ENCODE measurements around the gene WDR47. TPM values are rescaled to one million over a fixed set of nuclear protein-coding genes. Genes with fewer than 3 reads are reported as not detected.
"Not testable (repeated sequence)": the region's sequence is repeated elsewhere in the genome, so short reads cannot be mapped to it uniquely, and the experiment has no call there.

The WDR47 gene
- polyA plus RNA-seq, 4 donors, result 2.7 to 5.0 (median 4.4) TPM

GRCh38 chr1:108953452-108953851 lies 88.5 kb downstream of the WDR47 start:
- H3K4me1 ChIP-seq (ENCODE audit: control insufficient read depth in 3 of 3, insufficient read depth in 2 of 3, low read depth in 1 of 3, low read length in 2 of 3), result no peaks in the 10 kb centered on the region
- no peak overlapping the region for H3K27ac ChIP-seq (ENCODE audit: low read depth in 1 of 3, low read length in 2 of 3)
- H3K4me3 ChIP-seq (ENCODE audit: low read depth in 1 of 3, low read length in 3 of 3), result no peak overlapping the region
- H3K9me3 ChIP-seq (ENCODE audit: control insufficient read depth in 2 of 2, insufficient read depth in 1 of 2, low read depth in 1 of 2, low read length in 1 of 2), result no peaks in the 10 kb centered on the region
- no peaks in the 10 kb centered on the region for H3K27me3 ChIP-seq (ENCODE audit: control insufficient read depth in 3 of 3, insufficient read depth in 3 of 3, low read length in 3 of 3)
- peaks cover 0 to 18% (median 2%) of the 10 kb centered on the region in 3 donors for H3K36me3 ChIP-seq (ENCODE audit: control insufficient read depth in 3 of 3, insufficient read depth in 2 of 3, low read depth in 1 of 3, low read length in 3 of 3)
- 85 to 94% (median 86%) methylated on average over 6 of the region's 6 CpGs for WGBS, 3 donors
- no peak for FAIRE-seq
- DNase-seq, result no peak

- no peak overlapping the region for H3K27ac ChIP-seq (ENCODE audit: low read depth in 1 of 3, low read length in 2 of 3)
- no peak for FAIRE-seq
- no peak for DNase-seq
- H3K4me3 ChIP-seq (ENCODE audit: low read depth in 1 of 3, low read length in 3 of 3), result no peak overlapping the region
- peaks cover 2 to 26% (median 2%) of the 10 kb centered on the region in 3 donors for H3K36me3 ChIP-seq (ENCODE audit: control insufficient read depth in 3 of 3, insufficient read depth in 2 of 3, low read depth in 1 of 3, low read length in 3 of 3)
- no peaks in the 10 kb centered on the region for H3K4me1 ChIP-seq (ENCODE audit: control insufficient read depth in 3 of 3, insufficient read depth in 2 of 3, low read depth in 1 of 3, low read length in 2 of 3)
- H3K27me3 ChIP-seq (ENCODE audit: control insufficient read depth in 3 of 3, insufficient read depth in 3 of 3, low read length in 3 of 3), result no peaks in the 10 kb centered on the region
- H3K9me3 ChIP-seq (ENCODE audit: control insufficient read depth in 2 of 2, insufficient read depth in 1 of 2, low read depth in 1 of 2, low read length in 1 of 2), result no peaks in the 10 kb centered on the region
- 96 to 99% (median 98%) methylated on average over 3 of the region's 3 CpGs for WGBS, 3 donors
Measured at GRCh38 chr1:108951242-108951641, 90.7 kb downstream of the WDR47 start.

- 78 to 92% (median 88%) methylated on average over 4 of the region's 4 CpGs for WGBS, 3 donors
- Histone ChIP-seq H3K27ac (ENCODE audit: low read depth in 1 of 3, low read length in 2 of 3) (no peak overlapping the region), H3K4me3 (ENCODE audit: low read depth in 1 of 3, low read length in 3 of 3) (no peak overlapping the region), H3K4me1 (ENCODE audit: control insufficient read depth in 3 of 3, insufficient read depth in 2 of 3, low read depth in 1 of 3, low read length in 2 of 3) (no peaks in the 10 kb centered on the region), H3K9me3 (ENCODE audit: control insufficient read depth in 2 of 2, insufficient read depth in 1 of 2, low read depth in 1 of 2, low read length in 1 of 2) (no peaks in the 10 kb centered on the region), H3K36me3 (ENCODE audit: control insufficient read depth in 3 of 3, insufficient read depth in 2 of 3, low read depth in 1 of 3, low read length in 3 of 3) (peaks cover 2 to 18% (median 2%) of the 10 kb centered on the region in 3 donors), H3K27me3 (ENCODE audit: control insufficient read depth in 3 of 3, insufficient read depth in 3 of 3, low read length in 3 of 3) (no peaks in the 10 kb centered on the region)
- FAIRE-seq (no peak), DNase-seq (no peak)
Measured at GRCh38 chr1:108949044-108949443, 92.9 kb downstream of the WDR47 start.

GRCh38 chr1:108947871-108948525 lies 93.9 kb downstream of the WDR47 start:
- Histone ChIP-seq H3K4me3 (ENCODE audit: low read depth in 1 of 3, low read length in 3 of 3) (no peak overlapping the region), H3K4me1 (ENCODE audit: control insufficient read depth in 3 of 3, insufficient read depth in 2 of 3, low read depth in 1 of 3, low read length in 2 of 3) (no peaks in the 10 kb centered on the region), H3K36me3 (ENCODE audit: control insufficient read depth in 3 of 3, insufficient read depth in 2 of 3, low read depth in 1 of 3, low read length in 3 of 3) (peaks cover 2 to 17% (median 2%) of the 10 kb centered on the region in 3 donors), H3K9me3 (ENCODE audit: control insufficient read depth in 2 of 2, insufficient read depth in 1 of 2, low read depth in 1 of 2, low read length in 1 of 2) (no peaks in the 10 kb centered on the region), H3K27me3 (ENCODE audit: control insufficient read depth in 3 of 3, insufficient read depth in 3 of 3, low read length in 3 of 3) (no peaks in the 10 kb centered on the region), H3K27ac (ENCODE audit: low read depth in 1 of 3, low read length in 2 of 3) (no peak overlapping the region)
- FAIRE-seq (no peak), DNase-seq (peak in 1 of 2 donors; percentile 19)
- WGBS, 3 donors, result 36 to 44% (median 37%) methylated on average over 6 of the region's 6 CpGs

- 93 to 97% (median 97%) methylated on average over 9 of the region's 9 CpGs for WGBS, 3 donors
- Histone ChIP-seq H3K9me3 (ENCODE audit: control insufficient read depth in 2 of 2, insufficient read depth in 1 of 2, low read depth in 1 of 2, low read length in 1 of 2) (no peaks in the 10 kb centered on the region), H3K27ac (ENCODE audit: low read depth in 1 of 3, low read length in 2 of 3) (no peak overlapping the region), H3K36me3 (ENCODE audit: control insufficient read depth in 3 of 3, insufficient read depth in 2 of 3, low read depth in 1 of 3, low read length in 3 of 3) (peaks cover 14 to 37% (median 22%) of the 10 kb centered on the region in 3 donors), H3K27me3 (ENCODE audit: control insufficient read depth in 3 of 3, insufficient read depth in 3 of 3, low read length in 3 of 3) (no peaks in the 10 kb centered on the region), H3K4me1 (ENCODE audit: control insufficient read depth in 3 of 3, insufficient read depth in 2 of 3, low read depth in 1 of 3, low read length in 2 of 3) (no peaks in the 10 kb centered on the region), H3K4me3 (ENCODE audit: low read depth in 1 of 3, low read length in 3 of 3) (no peak overlapping the region)
- DNase-seq, result no peak
- no peak for FAIRE-seq
Measured at GRCh38 chr1:108936170-108936569, 105.7 kb downstream of the WDR47 start.

- Histone ChIP-seq H3K4me1 (ENCODE audit: control insufficient read depth in 3 of 3, insufficient read depth in 2 of 3, low read depth in 1 of 3, low read length in 2 of 3) (no peaks in the 10 kb centered on the region), H3K9me3 (ENCODE audit: control insufficient read depth in 2 of 2, insufficient read depth in 1 of 2, low read depth in 1 of 2, low read length in 1 of 2) (no peaks in the 10 kb centered on the region), H3K4me3 (ENCODE audit: low read depth in 1 of 3, low read length in 3 of 3) (no peak overlapping the region), H3K27ac (ENCODE audit: low read depth in 1 of 3, low read length in 2 of 3) (no peak overlapping the region), H3K36me3 (ENCODE audit: control insufficient read depth in 3 of 3, insufficient read depth in 2 of 3, low read depth in 1 of 3, low read length in 3 of 3) (peaks cover 14 to 45% (median 18%) of the 10 kb centered on the region in 3 donors), H3K27me3 (ENCODE audit: control insufficient read depth in 3 of 3, insufficient read depth in 3 of 3, low read length in 3 of 3) (no peaks in the 10 kb centered on the region)
- DNase-seq (no peak), FAIRE-seq (no peak)
- WGBS, 3 donors, result 66 to 81% (median 71%) methylated on average over 5 of the region's 5 CpGs
Measured at GRCh38 chr1:108933944-108934343, 108.0 kb downstream of the WDR47 start.

- WGBS, 3 donors, result 100% methylated on average over 1 of the region's 1 CpG
- H3K36me3 ChIP-seq (ENCODE audit: control insufficient read depth in 3 of 3, insufficient read depth in 2 of 3, low read depth in 1 of 3, low read length in 3 of 3), result peaks cover 4 to 26% (median 7%) of the 10 kb centered on the region in 3 donors
Measured at GRCh38 chr1:108927565-108927964, 114.3 kb downstream of the WDR47 start.

GRCh38 chr1:108925920-108926319 lies 116.0 kb downstream of the WDR47 start:
- Histone ChIP-seq H3K27ac (ENCODE audit: low read depth in 1 of 3, low read length in 2 of 3) (no peak overlapping the region), H3K9me3 (ENCODE audit: control insufficient read depth in 2 of 2, insufficient read depth in 1 of 2, low read depth in 1 of 2, low read length in 1 of 2) (no peaks in the 10 kb centered on the region), H3K4me3 (ENCODE audit: low read depth in 1 of 3, low read length in 3 of 3) (no peak overlapping the region), H3K4me1 (ENCODE audit: control insufficient read depth in 3 of 3, insufficient read depth in 2 of 3, low read depth in 1 of 3, low read length in 2 of 3) (no peaks in the 10 kb centered on the region), H3K36me3 (ENCODE audit: control insufficient read depth in 3 of 3, insufficient read depth in 2 of 3, low read depth in 1 of 3, low read length in 3 of 3) (peaks cover 2 to 22% (median 5%) of the 10 kb centered on the region in 3 donors), H3K27me3 (ENCODE audit: control insufficient read depth in 3 of 3, insufficient read depth in 3 of 3, low read length in 3 of 3) (no peaks in the 10 kb centered on the region)
- 95 to 98% (median 96%) methylated on average over 2 of the region's 2 CpGs for WGBS, 3 donors
- FAIRE-seq (no peak), DNase-seq (no peak)

More at GRCh38 chr1:108927565-108927964, 114.3 kb downstream of the WDR47 start:
- not testable (repeated sequence) for H3K27me3 ChIP-seq (ENCODE audit: control insufficient read depth in 3 of 3, insufficient read depth in 3 of 3, low read length in 3 of 3); DNase-seq; H3K9me3 ChIP-seq (ENCODE audit: control insufficient read depth in 2 of 2, insufficient read depth in 1 of 2, low read depth in 1 of 2, low read length in 1 of 2); FAIRE-seq; H3K27ac ChIP-seq (ENCODE audit: low read depth in 1 of 3, low read length in 2 of 3); H3K4me3 ChIP-seq (ENCODE audit: low read depth in 1 of 3, low read length in 3 of 3); H3K4me1 ChIP-seq (ENCODE audit: control insufficient read depth in 3 of 3, insufficient read depth in 2 of 3, low read depth in 1 of 3, low read length in 2 of 3)

Measured in small intestine (tissue), 7 donors.